HEK293 (cell line): ENCODE results near the gene FOXN1.

Source experiments
- CTCF ChIA-PET: fragments of 350-600 bp; formaldehyde crosslinking; extraction: SDS; loops from one replicate; lab custom pipeline; 2021; ENCODE audit warnings: antibody characterized with exemption; lab: Yijun Ruan, JAX
- POLR2A ChIA-PET: fragments of 300-600 bp; formaldehyde crosslinking; extraction: SDS; loops from one replicate; lab custom pipeline; 2020; ENCODE audit warnings: antibody characterized with exemption, inconsistent platforms; lab: Yijun Ruan, JAX
- H3K27ac ChIP-seq: fragments of 200-500 bp; sonication (Bioruptor generic); 2 replicates; pipeline ENCODE4 v1.5.1; 2014; ENCODE audit warnings: low read depth, low read length, control low read depth, inconsistent platforms; ENCODE audit errors: extremely low read depth
- H3K36me3 ChIP-seq, 2 experiments: fragments of 200-500 bp in 1 of 2; sonication (Bioruptor generic) in 1 of 2; 1 replicate in 1 of 2; 2 replicates in 1 of 2; pipeline ENCODE4 v1.5.1; 2014 to 2017; ENCODE audit warnings: inconsistent platforms in 2 of 2, low read length in 2 of 2; ENCODE audit not compliant: control insufficient read depth in 2 of 2, insufficient read depth in 1 of 2
- H3K4me1 ChIP-seq: fragments of 200-500 bp; sonication (Bioruptor generic); 2 replicates; pipeline ENCODE4 v1.5.1; 2014; ENCODE audit warnings: mild to moderate bottlenecking, low read length, inconsistent platforms; ENCODE audit not compliant: control insufficient read depth, insufficient read depth
- H3K4me3 ChIP-seq: 2 replicates; pipeline ENCODE4 v1.5.1; 2011; ENCODE audit warnings: low read depth, mild to moderate bottlenecking, control low read depth, low read length, moderate library complexity
- H3K9me3 ChIP-seq: fragments of 200-500 bp; sonication (Bioruptor generic); 2 replicates; pipeline ENCODE4 v1.5.1; 2014; ENCODE audit warnings: low read depth, low read length, inconsistent platforms; ENCODE audit not compliant: control insufficient read depth, insufficient read depth
- EGR2 ChIP-seq: fragments of 450-650 bp; formaldehyde crosslinking; IDR thresholded peaks from 2 replicates; pipeline ENCODE4 v1.5.1; 2016; ENCODE audit warnings: low read depth, missing biosample characterization, missing genetic modification characterization
- KLF1 ChIP-seq: fragments of 450-650 bp; formaldehyde crosslinking; IDR thresholded peaks from 2 replicates; pipeline ENCODE4 v1.5.1; 2016; ENCODE audit warnings: missing biosample characterization, missing genetic modification characterization
- MYNN ChIP-seq: fragments of 450-650 bp; formaldehyde crosslinking; IDR thresholded peaks from 2 replicates; pipeline ENCODE4 v1.5.1; 2016; ENCODE audit warnings: missing biosample characterization, missing genetic modification characterization, borderline replicate concordance
- REPIN1 ChIP-seq: fragments of 450-650 bp; formaldehyde crosslinking; IDR thresholded peaks from 2 replicates; pipeline ENCODE4 v1.5.1; 2017; ENCODE audit warnings: missing biosample characterization, missing genetic modification characterization, low read depth
- SCRT1 ChIP-seq: fragments of 450-650 bp; formaldehyde crosslinking; IDR thresholded peaks from 2 replicates; pipeline ENCODE4 v1.5.1; 2016; ENCODE audit warnings: missing biosample characterization, missing genetic modification characterization, borderline replicate concordance
- SCRT2 ChIP-seq: fragments of 450-650 bp; formaldehyde crosslinking; IDR thresholded peaks from 2 replicates; pipeline ENCODE4 v1.5.1; 2016; ENCODE audit warnings: missing biosample characterization, missing genetic modification characterization
- ZBTB6 ChIP-seq: fragments of 450-650 bp; formaldehyde crosslinking; IDR thresholded peaks from 2 replicates; pipeline ENCODE4 v1.5.1; 2017; ENCODE audit warnings: missing biosample characterization, missing genetic modification characterization
- ZNF2 ChIP-seq: fragments of 450-650 bp; formaldehyde crosslinking; IDR thresholded peaks from 2 replicates; pipeline ENCODE4 v1.5.1; 2016; ENCODE audit warnings: missing biosample characterization, missing genetic modification characterization
- ZNF214 ChIP-seq: fragments of 450-650 bp; formaldehyde crosslinking; IDR thresholded peaks from 2 replicates; pipeline ENCODE4 v1.5.1; 2017; ENCODE audit warnings: missing biosample characterization, mild to moderate bottlenecking, missing genetic modification characterization, borderline replicate concordance
- ZNF221 ChIP-seq: fragments of 450-650 bp; formaldehyde crosslinking; IDR thresholded peaks from 2 replicates; pipeline ENCODE4 v1.5.1; 2017; ENCODE audit warnings: missing biosample characterization, missing genetic modification characterization, borderline replicate concordance
- ZNF362 ChIP-seq: fragments of 450-650 bp; formaldehyde crosslinking; IDR thresholded peaks from 2 replicates; pipeline ENCODE4 v1.5.1; 2016; ENCODE audit warnings: missing biosample characterization, missing genetic modification characterization
- ZNF366 ChIP-seq: fragments of 450-650 bp; formaldehyde crosslinking; conservative IDR thresholded peaks from 2 replicates; pipeline ENCODE4 v1.5.1; 2016; ENCODE audit warnings: missing biosample characterization, missing genetic modification characterization
- ZNF423 ChIP-seq: fragments of 450-650 bp; formaldehyde crosslinking; IDR thresholded peaks from 2 replicates; pipeline ENCODE4 v1.5.1; 2016; ENCODE audit warnings: missing biosample characterization, missing genetic modification characterization
- ZNF488 ChIP-seq: fragments of 450-650 bp; formaldehyde crosslinking; IDR thresholded peaks from 2 replicates; pipeline ENCODE4 v1.5.1; 2016; ENCODE audit warnings: missing biosample characterization, missing genetic modification characterization
- ZNF548 ChIP-seq: fragments of 450-650 bp; formaldehyde crosslinking; IDR thresholded peaks from 2 replicates; pipeline ENCODE4 v1.5.1; 2016; ENCODE audit warnings: missing biosample characterization, missing genetic modification characterization
- ZNF561 ChIP-seq: fragments of 450-650 bp; IDR thresholded peaks from 2 replicates; pipeline ENCODE4 v1.5.1; 2018; ENCODE audit warnings: missing biosample characterization, missing genetic modification characterization, borderline replicate concordance
- ZNF600 ChIP-seq: fragments of 450-650 bp; formaldehyde crosslinking; IDR thresholded peaks from 2 replicates; pipeline ENCODE4 v1.5.1; 2016; ENCODE audit warnings: missing biosample characterization, missing genetic modification characterization
- ZNF639 ChIP-seq: fragments of 450-650 bp; formaldehyde crosslinking; IDR thresholded peaks from 2 replicates; pipeline ENCODE4 v1.5.1; 2016; ENCODE audit warnings: missing biosample characterization, missing genetic modification characterization
- ZNF660 ChIP-seq: fragments of 450-650 bp; IDR thresholded peaks from 2 replicates; pipeline ENCODE4 v1.5.1; 2018; ENCODE audit warnings: missing biosample characterization, mild to moderate bottlenecking, missing genetic modification characterization
- ZNF677 ChIP-seq: fragments of 450-650 bp; IDR thresholded peaks from 2 replicates; pipeline ENCODE4 v1.5.0; 2018; ENCODE audit warnings: missing biosample characterization, mild to moderate bottlenecking, missing genetic modification characterization, moderate library complexity
- ZNF701 ChIP-seq: fragments of 450-650 bp; formaldehyde crosslinking; IDR thresholded peaks from 2 replicates; pipeline ENCODE4 v1.5.1; 2016; ENCODE audit warnings: missing biosample characterization, missing genetic modification characterization
- ZNF785 ChIP-seq: fragments of 450-650 bp; formaldehyde crosslinking; IDR thresholded peaks from 2 replicates; pipeline ENCODE4 v1.5.1; 2016; ENCODE audit warnings: missing biosample characterization, missing genetic modification characterization

Gene FOXN1

GRCh38 chr17:28472871-28473497 lies 33.2 kb upstream of the FOXN1 start:
- no peak for TF ChIP-seq ZNF423 (tag by site-specific recombination)
- TF ChIP-seq ZNF366: 0 out of 2 replicates have a peak, but pooled peaks have one; percentile 3
- H3K9me3 ChIP-seq: no peaks in the 10 kb centered on the region
- 0 out of 2 replicates have a peak, but pooled peaks cover 2% of the 10 kb centered on the region for H3K4me1 ChIP-seq
- ChIA-PET POLR2A (no interaction called here), CTCF (no interaction called here)
- no peaks in the 10 kb centered on the region for H3K36me3 ChIP-seq
- no peak overlapping the region for H3K4me3 ChIP-seq
- no peak overlapping the region for H3K27ac ChIP-seq

GRCh38 chr17:28473542-28473941 lies 32.6 kb upstream of the FOXN1 start, which contains the start of gene SLC13A2:
SLC13A2 (plus strand) TSS chr17:28473644; CDS start chr17:28473713, 69 bp downstream.
- POLR2A ChIA-PET: no interaction called here
- Histone ChIP-seq H3K9me3 (no peaks in the 10 kb centered on the region), H3K36me3 (no peaks in the 10 kb centered on the region), H3K4me1 (0 out of 2 replicates have a peak, but pooled peaks cover 2% of the 10 kb centered on the region), H3K4me3 (no peak within 1 kb of the TSS), H3K27ac (no peak within 1 kb of the TSS)
- TF ChIP-seq ZBTB6: no peak
- TF ChIP-seq REPIN1 (tag by site-specific recombination): no peak
- no peak for TF ChIP-seq ZNF362
- no peak for TF ChIP-seq ZNF639 (tag by site-specific recombination)
- TF ChIP-seq KLF1 (tag by site-specific recombination): no peak
- TF ChIP-seq ZNF600 (tag by site-specific recombination): no peak
- TF ChIP-seq ZNF660 (tag by site-specific recombination): no peak
- TF ChIP-seq MYNN: no peak
- no peak for TF ChIP-seq ZNF221 (tag by site-specific recombination)
- TF ChIP-seq ZNF677 (tag by site-specific recombination): no peak
- TF ChIP-seq ZNF2 (tag by site-specific recombination): no peak
- TF ChIP-seq ZNF214: no peak
- TF ChIP-seq ZNF785: no peak
- no peak for TF ChIP-seq ZNF701 (tag by site-specific recombination)
- CTCF ChIA-PET: no interaction called here

- TF ChIP-seq EGR2 (tag by site-specific recombination) (0 out of 2 replicates have a peak, but pooled peaks have one; percentile 11), SCRT1 (0 out of 2 replicates have a peak, but pooled peaks have one; percentile 59), SCRT2 (tag by site-specific recombination) (peak; percentile 75), ZNF561 (tag by site-specific recombination) (no peak), ZNF488 (no peak), ZNF548 (tag by site-specific recombination) (no peak)
- ChIA-PET CTCF (interaction anchor here (0.9 kb wide), 1 partner anchor 223 kb away, joined by 3 read pairs; no protein-coding TSS in a partner anchor), POLR2A (no interaction called here)
- Histone ChIP-seq H3K36me3 (no peaks in the 10 kb centered on the region), H3K4me3 (no peak overlapping the region), H3K9me3 (no peaks in the 10 kb centered on the region), H3K4me1 (0 out of 2 replicates have a peak, but pooled peaks cover 2% of the 10 kb centered on the region), H3K27ac (no peak overlapping the region)
These were observed 32.0 kb upstream of the FOXN1 start for GRCh38 chr17:28474111-28474531.
